ENCODE results near the gene SMARCB1. TPM values are rescaled to one million over a fixed set of nuclear protein-coding genes. Genes with fewer than 3 reads are reported as not detected.

The SMARCB1 gene
- polyA plus RNA-seq, 1 of the 3 experiments (the other 2 are of a cell fraction), result 215 TPM

DNA sequence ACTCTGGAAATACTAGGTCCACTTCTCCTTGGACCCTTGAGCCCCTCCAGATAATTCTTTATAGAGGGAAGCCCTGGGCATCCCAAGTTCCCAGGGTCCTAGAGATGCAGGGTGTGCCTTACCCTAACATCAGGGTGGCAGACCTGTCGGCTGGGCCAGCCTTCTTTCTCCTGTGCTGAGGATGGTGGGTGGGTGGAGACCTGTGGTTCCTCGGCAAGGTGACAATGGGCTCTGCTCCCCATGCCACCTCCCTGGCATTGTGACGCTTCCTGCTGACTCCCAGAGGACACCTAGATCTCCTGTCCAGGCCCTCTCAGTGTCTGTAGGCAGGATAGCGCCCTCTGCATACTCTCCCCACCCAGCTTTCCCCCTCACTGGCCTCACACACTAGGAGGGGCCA is 55.8 kb downstream of the SMARCB1 start (continued):
- TF ChIP-seq, protein P1, sequence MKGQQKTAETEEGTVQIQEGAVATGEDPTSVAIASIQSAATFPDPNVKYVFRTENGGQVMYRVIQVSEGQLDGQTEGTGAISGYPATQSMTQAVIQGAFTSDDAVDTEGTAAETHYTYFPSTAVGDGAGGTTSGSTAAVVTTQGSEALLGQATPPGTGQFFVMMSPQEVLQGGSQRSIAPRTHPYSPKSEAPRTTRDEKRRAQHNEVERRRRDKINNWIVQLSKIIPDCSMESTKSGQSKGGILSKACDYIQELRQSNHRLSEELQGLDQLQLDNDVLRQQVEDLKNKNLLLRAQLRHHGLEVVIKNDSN (IDR thresholded peaks at IDR 0.05; ENCODE audit: borderline replicate concordance, low read depth), result no peak
- no peak for TF ChIP-seq NRF1 (IDR thresholded peaks at IDR 0.05; ENCODE audit: low read depth, low read length)
- no peak for TF ChIP-seq TEAD4 (IDR thresholded peaks at IDR 0.05; ENCODE audit: borderline replicate concordance, insufficient read depth)
- no peak for TF ChIP-seq TCF12 (IDR thresholded peaks at IDR 0.05)

DNA sequence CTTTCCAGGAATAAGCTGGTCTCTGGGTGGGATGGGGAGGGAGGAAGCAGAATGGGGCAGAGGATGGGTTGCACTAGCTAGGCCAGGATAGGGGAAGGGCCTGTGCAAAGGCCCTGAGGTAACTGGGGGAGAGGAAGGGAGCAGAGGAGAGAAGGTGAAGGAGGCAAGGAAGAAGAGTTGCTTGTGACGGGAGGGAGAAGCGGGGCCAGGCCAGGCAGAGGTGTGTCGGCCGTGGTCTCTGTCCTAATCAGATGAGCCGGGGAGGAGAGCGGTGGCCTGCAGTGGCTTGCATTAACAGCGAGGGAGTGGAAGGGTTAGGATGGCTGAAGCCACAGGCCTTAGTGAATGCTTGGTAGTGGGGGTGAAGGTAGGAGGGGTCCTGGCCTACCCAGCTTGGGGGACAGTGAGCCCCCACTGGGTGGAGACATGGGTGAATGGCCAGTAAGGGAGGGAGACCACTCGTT is 58.0 kb downstream of the SMARCB1 start:
- H4K20me1 ChIP-seq (ENCODE audit: insufficient read depth), result no peaks in the 10 kb centered on the region
- no peaks in the 10 kb centered on the region for H3K9me3 ChIP-seq
- no peaks in the 10 kb centered on the region for H3K79me2 ChIP-seq (ENCODE audit: insufficient read depth)
- no peaks in the 10 kb centered on the region for H3K9me2 ChIP-seq
- ChIA-PET CTCF (interaction anchor here (0.9 to 10.1 kb wide), 4 partner anchors 10 to 76 kb away, joined by 3 to 277 read pairs (median 7); partner anchors contain the start of genes C22orf15, CHCHD10 and MMP11), POLR2A (interaction anchor here (1.8 to 2.5 kb wide), 3 partner anchors 9 to 16 kb away, joined by 6 to 8 read pairs (median 6); partner anchors contain the start of gene SLC2A11)
- WGBS (ENCODE audit: low lambda C conversion rate), result 85% methylated on average over 7 of the region's 8 CpGs
- no peaks in the 10 kb centered on the region for H3K27me3 ChIP-seq (ENCODE audit: insufficient read depth)
- H3K36me3 ChIP-seq (replicated peaks in 1 of 2; ENCODE audit: control insufficient read depth in 1 of 2, insufficient read depth in 2 of 2, low read length in 1 of 2), result no peaks in the 10 kb centered on the region
- no peak overlapping the region for H3K4me3 ChIP-seq (ENCODE audit: low read depth in 2 of 2, low read length in 1 of 2)
- H3F3A ChIP-seq (replicated peaks; ENCODE audit: insufficient read depth), result no peaks in the 10 kb centered on the region
- no peak for DNase-seq
- TF ChIP-seq NFIC (IDR thresholded peaks at IDR 0.05; ENCODE audit: borderline replicate concordance), result no peak
- no peak for TF ChIP-seq TCF12 (IDR thresholded peaks at IDR 0.05)
- no peak for TF ChIP-seq GABPA (IDR thresholded peaks at IDR 0.05; ENCODE audit: low read depth)
- TF ChIP-seq ELF1 (IDR thresholded peaks at IDR 0.05), result no peak
- TF ChIP-seq RXRA (IDR thresholded peaks at IDR 0.05; ENCODE audit: borderline replicate concordance, low read depth), result no peak
- no peak overlapping the region for H3K9ac ChIP-seq
- peak overlapping the region in 1 of 2 experiments; percentile 91; a peak in 2 of 4 replicates for H3K27ac ChIP-seq (ENCODE audit: low read depth in 2 of 2, low read length in 1 of 2)
- no peak overlapping the region for H2AFZ ChIP-seq (ENCODE audit: low read depth)
- H3K4me2 ChIP-seq, result no peak overlapping the region
- H3K4me1 ChIP-seq (ENCODE audit: control insufficient read depth in 1 of 2, insufficient read depth in 2 of 2, low read depth in 1 of 2, low read length in 1 of 2), result peaks cover 4 to 39% of the 10 kb centered on the region in 2 experiments

DNA sequence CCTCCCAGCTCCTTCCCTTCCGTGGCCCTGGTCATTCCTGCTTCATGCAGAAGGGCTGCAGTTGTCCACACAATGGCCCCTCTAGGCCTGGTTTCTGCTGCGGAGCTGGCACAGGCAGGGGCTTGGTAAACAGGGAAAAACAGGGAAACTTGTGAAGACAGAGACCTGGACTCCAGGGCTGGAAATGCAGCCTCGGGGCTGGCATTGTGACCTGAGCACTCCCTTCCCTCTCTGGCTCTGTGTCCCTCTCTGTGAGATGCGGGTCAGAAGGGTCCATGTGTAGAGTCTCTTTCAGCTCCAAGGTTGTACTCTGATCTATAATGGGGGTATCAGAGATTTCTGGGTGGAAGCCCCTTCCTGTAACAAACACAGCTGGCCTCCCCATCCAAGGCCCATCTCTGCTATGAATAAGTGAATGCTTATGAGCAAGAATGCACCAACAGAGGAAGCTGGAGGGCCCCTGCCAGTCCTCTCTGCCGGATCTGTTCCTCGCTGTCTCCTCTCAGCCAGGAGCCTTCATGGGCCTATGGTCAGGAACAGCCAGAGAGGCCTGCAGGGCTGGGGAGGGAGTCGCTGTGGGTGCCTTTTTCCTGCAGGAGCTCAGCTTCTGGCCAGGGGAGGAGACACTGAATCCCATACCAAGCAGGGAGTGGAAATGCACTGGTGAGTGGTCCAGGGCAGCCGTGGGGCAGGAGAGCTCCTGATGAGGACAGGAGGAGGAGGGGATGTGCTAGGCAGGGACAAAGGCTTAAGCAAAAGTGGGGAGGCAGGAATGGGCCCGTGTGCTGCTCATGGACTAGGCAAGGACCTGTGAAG is 58.7 kb downstream of the SMARCB1 start:
- Histone ChIP-seq H3K4me2 (no peak overlapping the region), H3K9me3 (no peaks in the 10 kb centered on the region), H3K4me3 (ENCODE audit: low read depth in 2 of 2, low read length in 1 of 2) (no peak overlapping the region), H3K9me2 (no peaks in the 10 kb centered on the region), H3K4me1 (ENCODE audit: control insufficient read depth in 1 of 2, insufficient read depth in 2 of 2, low read depth in 1 of 2, low read length in 1 of 2) (peaks cover 4 to 39% of the 10 kb centered on the region in 2 experiments), H3K79me2 (ENCODE audit: insufficient read depth) (no peaks in the 10 kb centered on the region), H3K9ac (no peak overlapping the region), H2AFZ (ENCODE audit: low read depth) (no peak overlapping the region), H3K27me3 (ENCODE audit: insufficient read depth) (no peaks in the 10 kb centered on the region), H4K20me1 (ENCODE audit: insufficient read depth) (no peaks in the 10 kb centered on the region), H3K27ac (ENCODE audit: low read depth in 2 of 2, low read length in 1 of 2) (peak overlapping the region in 1 of 2 experiments; percentile 91; a peak in 2 of 4 replicates), H3F3A (replicated peaks; ENCODE audit: insufficient read depth) (no peaks in the 10 kb centered on the region), H3K36me3 (replicated peaks in 1 of 2; ENCODE audit: control insufficient read depth in 1 of 2, insufficient read depth in 2 of 2, low read length in 1 of 2) (no peaks in the 10 kb centered on the region)
- CTCF ChIA-PET, result interaction anchor here (0.9 to 10.1 kb wide), 7 partner anchors 10 to 86 kb away, joined by 3 to 277 read pairs (median 5); partner anchors contain the start of genes C22orf15, CHCHD10, MMP11 and SLC2A11
- POLR2A ChIA-PET, result interaction anchor here (0.5 to 2.5 kb wide), 11 partner anchors 9 to 291 kb away, joined by 3 to 13 read pairs (median 4); partner anchors contain the start of genes CHCHD10 and SLC2A11
- peak; percentile 46 for DNase-seq
- 77% methylated on average over 6 of the region's 9 CpGs for WGBS (ENCODE audit: low lambda C conversion rate)
- TF ChIP-seq TEAD4 (IDR thresholded peaks at IDR 0.05; ENCODE audit: borderline replicate concordance, insufficient read depth) (no peak), EP300 (IDR thresholded peaks at IDR 0.05; ENCODE audit: borderline replicate concordance in 1 of 2, low read depth in 1 of 2, low read length in 1 of 2) (no peak), NRF1 (IDR thresholded peaks at IDR 0.05; ENCODE audit: low read depth, low read length) (no peak), POLR2AphosphoS5 (IDR thresholded peaks at IDR 0.05; ENCODE audit: low read depth, low read length) (no peak), GATA2 (CRISPR knock-in tag; IDR thresholded peaks at IDR 0.05) (no peak), GABPA (IDR thresholded peaks at IDR 0.05; ENCODE audit: low read depth) (no peak), SIN3A (IDR thresholded peaks at IDR 0.05; ENCODE audit: borderline replicate concordance, low read depth, low read length) (no peak), CHD2 (IDR thresholded peaks at IDR 0.05; ENCODE audit: low read length, partially characterized antibody) (no peak), FOSL2 (IDR thresholded peaks at IDR 0.05; ENCODE audit: borderline replicate concordance, low read depth) (no peak)
- TF ChIP-seq, protein P2, sequence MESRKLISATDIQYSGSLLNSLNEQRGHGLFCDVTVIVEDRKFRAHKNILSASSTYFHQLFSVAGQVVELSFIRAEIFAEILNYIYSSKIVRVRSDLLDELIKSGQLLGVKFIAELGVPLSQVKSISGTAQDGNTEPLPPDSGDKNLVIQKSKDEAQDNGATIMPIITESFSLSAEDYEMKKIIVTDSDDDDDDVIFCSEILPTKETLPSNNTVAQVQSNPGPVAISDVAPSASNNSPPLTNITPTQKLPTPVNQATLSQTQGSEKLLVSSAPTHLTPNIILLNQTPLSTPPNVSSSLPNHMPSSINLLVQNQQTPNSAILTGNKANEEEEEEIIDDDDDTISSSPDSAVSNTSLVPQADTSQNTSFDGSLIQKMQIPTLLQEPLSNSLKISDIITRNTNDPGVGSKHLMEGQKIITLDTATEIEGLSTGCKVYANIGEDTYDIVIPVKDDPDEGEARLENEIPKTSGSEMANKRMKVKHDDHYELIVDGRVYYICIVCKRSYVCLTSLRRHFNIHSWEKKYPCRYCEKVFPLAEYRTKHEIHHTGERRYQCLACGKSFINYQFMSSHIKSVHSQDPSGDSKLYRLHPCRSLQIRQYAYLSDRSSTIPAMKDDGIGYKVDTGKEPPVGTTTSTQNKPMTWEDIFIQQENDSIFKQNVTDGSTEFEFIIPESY (IDR thresholded peaks at IDR 0.05; ENCODE audit: borderline replicate concordance, low read depth), result no peak
- TF ChIP-seq, protein P3, sequence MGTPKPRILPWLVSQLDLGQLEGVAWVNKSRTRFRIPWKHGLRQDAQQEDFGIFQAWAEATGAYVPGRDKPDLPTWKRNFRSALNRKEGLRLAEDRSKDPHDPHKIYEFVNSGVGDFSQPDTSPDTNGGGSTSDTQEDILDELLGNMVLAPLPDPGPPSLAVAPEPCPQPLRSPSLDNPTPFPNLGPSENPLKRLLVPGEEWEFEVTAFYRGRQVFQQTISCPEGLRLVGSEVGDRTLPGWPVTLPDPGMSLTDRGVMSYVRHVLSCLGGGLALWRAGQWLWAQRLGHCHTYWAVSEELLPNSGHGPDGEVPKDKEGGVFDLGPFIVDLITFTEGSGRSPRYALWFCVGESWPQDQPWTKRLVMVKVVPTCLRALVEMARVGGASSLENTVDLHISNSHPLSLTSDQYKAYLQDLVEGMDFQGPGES (IDR thresholded peaks at IDR 0.05; ENCODE audit: low read depth, low read length), result no peak
- TF ChIP-seq, protein P4, sequence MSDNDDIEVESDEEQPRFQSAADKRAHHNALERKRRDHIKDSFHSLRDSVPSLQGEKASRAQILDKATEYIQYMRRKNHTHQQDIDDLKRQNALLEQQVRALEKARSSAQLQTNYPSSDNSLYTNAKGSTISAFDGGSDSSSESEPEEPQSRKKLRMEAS (IDR thresholded peaks at IDR 0.05; ENCODE audit: low read depth), result no peak
- TF ChIP-seq, protein P5, sequence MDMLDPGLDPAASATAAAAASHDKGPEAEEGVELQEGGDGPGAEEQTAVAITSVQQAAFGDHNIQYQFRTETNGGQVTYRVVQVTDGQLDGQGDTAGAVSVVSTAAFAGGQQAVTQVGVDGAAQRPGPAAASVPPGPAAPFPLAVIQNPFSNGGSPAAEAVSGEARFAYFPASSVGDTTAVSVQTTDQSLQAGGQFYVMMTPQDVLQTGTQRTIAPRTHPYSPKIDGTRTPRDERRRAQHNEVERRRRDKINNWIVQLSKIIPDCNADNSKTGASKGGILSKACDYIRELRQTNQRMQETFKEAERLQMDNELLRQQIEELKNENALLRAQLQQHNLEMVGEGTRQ (IDR thresholded peaks at IDR 0.05; ENCODE audit: borderline replicate concordance, low read depth, low read length), result no peak

All from SK-N-SH (cell line).